A549 treated with Hydrocortisone at 1 μM for 4 hours (cell line): ENCODE results near the gene NXPE2. TPM values are rescaled to one million over a fixed set of nuclear protein-coding genes. Genes with fewer than 3 reads are reported as not detected.

Experiments used
- total RNA-seq: library from RNA; stranded (reverse); fragments of 200-300 nt; extraction: Qiagen RNA extraction; gene quantifications from 5 replicates; pipeline ENCODE4 v1.2.3, GENCODE V29; 2022

Gene NXPE2
- not detected in 5 replicates for total RNA-seq

DNA sequence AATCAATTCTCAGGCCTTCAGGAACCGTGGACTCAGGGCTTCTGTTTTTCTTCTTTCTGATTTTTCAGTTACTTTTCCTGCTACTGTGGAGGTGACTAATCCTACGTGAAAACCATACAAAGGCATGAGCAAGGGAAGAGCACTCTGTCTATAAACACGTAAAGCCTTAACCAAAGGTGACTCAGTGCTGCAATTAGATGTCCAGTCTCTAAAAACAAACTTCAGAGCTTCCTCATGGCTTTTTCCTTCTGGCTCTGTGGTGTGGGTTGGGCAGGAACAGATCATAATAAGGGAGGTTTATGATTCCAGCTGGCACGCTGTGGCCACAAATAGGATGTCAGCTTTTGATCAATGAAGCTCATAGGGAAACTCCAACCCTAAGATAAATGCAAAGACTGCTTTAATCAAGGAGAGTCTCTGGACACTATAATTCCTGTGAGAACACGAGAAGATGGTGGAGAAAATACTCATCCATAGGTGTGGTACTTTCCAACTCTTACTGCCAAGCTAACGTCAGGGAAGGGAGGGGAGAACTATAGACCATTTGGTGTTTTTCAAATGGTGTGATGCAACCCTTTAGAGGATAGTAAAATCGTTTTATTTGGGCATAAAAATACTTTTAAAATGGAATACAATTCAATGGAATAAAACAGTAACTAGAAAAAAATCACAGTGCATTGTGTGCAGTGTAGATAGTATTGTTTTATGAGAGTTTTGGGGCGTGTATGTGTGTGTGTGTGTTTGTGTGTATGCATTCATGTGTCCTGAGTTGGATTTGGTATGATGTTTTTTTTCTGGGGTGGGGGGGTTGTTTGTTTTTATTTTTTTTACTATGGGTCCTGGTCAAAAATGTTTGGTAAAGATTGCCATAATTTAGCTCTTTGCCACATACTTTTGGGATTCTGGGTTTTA, at the start of gene NXPE2:
TSS of gene NXPE2 (plus strand) at position 403 of the 912 bp plus-strand sequence. CDS start at position 452, 49 bp downstream.

Other genes starting within 250 kb of the NXPE2 start
- gene REXO2, start 239.1 kb upstream of the NXPE2 start, total RNA-seq = 102 to 108 TPM (median 104 TPM) in 5 replicates
- gene NXPE1, start 118.6 kb upstream of the NXPE2 start, total RNA-seq = not detected in 5 replicates
- gene NXPE4, start 82.7 kb upstream of the NXPE2 start, total RNA-seq = not detected in 5 replicates